Upper lobe of right lung (tissue), 1 donor: ENCODE data around the gene GPR180. TPM values are rescaled to one million over a fixed set of nuclear protein-coding genes. Genes with fewer than 3 reads are reported as not detected.

ENCODE experiments used
- ATAC-seq: fragments of 200-7000 bp; cut with Tn5 transposase; one replicate; pipeline ENCODE4 v1.9.1; 2020; ENCODE audit warnings: mild to moderate bottlenecking, moderate library complexity
- DNase-seq: peaks from one replicate; pipeline ENCODE4 v3.0.0-alpha.2; 2020
- H3K27ac ChIP-seq: fragments of 200-600 bp; one replicate; pipeline ENCODE4 v1.8.0; 2022
- H3K27me3 ChIP-seq: fragments of 200-600 bp; one replicate; pipeline ENCODE4 v1.8.0; 2022; ENCODE audit warnings: mild to moderate bottlenecking
- H3K36me3 ChIP-seq: fragments of 200-600 bp; one replicate; pipeline ENCODE4 v1.8.0; 2022
- H3K4me1 ChIP-seq: fragments of 200-600 bp; one replicate; pipeline ENCODE4 v1.8.0; 2022
- H3K4me3 ChIP-seq: fragments of 200-600 bp; one replicate; pipeline ENCODE4 v1.8.0; 2022; ENCODE audit warnings: mild to moderate bottlenecking
- H3K9me3 ChIP-seq: fragments of 200-600 bp; one replicate; pipeline ENCODE4 v1.8.0; 2022
- CTCF ChIP-seq: fragments of 200-600 bp; IDR thresholded peaks from one replicate; pipeline ENCODE4 v1.8.0; 2022; ENCODE audit warnings: antibody characterized with exemption
- intact Hi-C: fragments of 100-400 bp; cut with DNase I; formaldehyde crosslinking; loops from one replicate; pipeline ENCODE4 v1.11.0; 2022
- total RNA-seq: library from RNA; stranded (reverse); fragmentation: NEBNext Ultra II Directional; extraction: Animal tissue kit (Norgen Biotek cat#: 25700); gene quantifications from one replicate; pipeline ENCODE4 v1.2.1, GENCODE V29; 2021
- donor health status: DM: no; HTN: yes; CAD: no; lungs with severe emphysema.

GPR180 gene
- total RNA-seq, 1 donor from 2014 or later, result 6.0 TPM

GRCh38 chr13:94683409-94683808 is 81.8 kb downstream of the GPR180 start:
- H3K4me3 ChIP-seq, result no peak overlapping the region
- intact Hi-C loops, result no loop called here
- DNase-seq, result no peak
- H3K4me1 ChIP-seq, result no peaks in the 10 kb centered on the region
- H3K36me3 ChIP-seq, result no peaks in the 10 kb centered on the region
- no peak for TF ChIP-seq CTCF
- H3K27ac ChIP-seq, result no peak overlapping the region
- H3K9me3 ChIP-seq, result no peaks in the 10 kb centered on the region
- peaks cover 6% of the 10 kb centered on the region for H3K27me3 ChIP-seq
- ATAC-seq, result no peak

Other genes starting within 250 kb of the GPR180 start
- gene DCT, start 122.2 kb upstream of the GPR180 start, total RNA-seq, result not detected
- gene TGDS, start 5.7 kb upstream of the GPR180 start, total RNA-seq, result 9.4 TPM
- gene SOX21, start 110.7 kb downstream of the GPR180 start, total RNA-seq, result 0.26 TPM